GM19324 (cell line): ENCODE measurements around the gene LYL1.

Experiments used
- ATAC-seq: cut with Tn5 transposase; IDR thresholded peaks from one replicate; pipeline ENCODE4 v1.9.1; 2021; ENCODE audit warnings: mild to moderate bottlenecking, moderate library complexity; ENCODE audit not compliant: unreplicated experiment, low FRiP score

Gene LYL1

DNA sequence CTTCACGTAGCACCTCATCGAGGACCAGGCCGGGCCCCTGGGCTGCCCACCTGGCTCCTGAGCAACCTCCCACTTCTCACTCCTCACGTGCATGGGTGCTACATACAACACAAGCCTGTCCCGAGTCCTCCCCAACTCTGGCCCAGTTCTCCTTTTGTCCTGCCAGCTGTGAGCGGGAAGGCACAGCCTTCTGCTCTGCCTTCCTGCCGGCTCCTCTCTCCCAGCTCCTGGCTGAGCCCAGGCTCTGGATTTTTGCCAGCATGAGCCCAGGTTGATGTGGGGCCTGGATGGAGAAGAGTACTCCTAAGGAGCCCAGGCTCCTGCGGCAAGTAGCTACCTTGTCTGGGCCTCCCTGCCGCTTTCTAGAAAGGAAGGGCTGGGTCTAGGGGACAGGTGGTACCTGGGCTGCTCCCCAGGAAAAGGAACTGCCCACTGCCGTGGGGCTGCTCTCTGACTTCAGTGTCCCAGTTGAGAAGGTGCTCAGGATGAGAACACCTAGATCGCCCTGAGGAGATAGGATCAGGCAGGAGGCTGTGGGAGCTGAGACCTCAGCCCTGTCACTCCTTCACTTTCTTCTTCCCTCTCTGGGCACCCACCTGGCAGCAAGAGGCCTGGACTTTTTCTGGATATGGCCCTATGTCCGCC, 23.6 kb downstream of the LYL1 start:
- no peak for ATAC-seq

DNA sequence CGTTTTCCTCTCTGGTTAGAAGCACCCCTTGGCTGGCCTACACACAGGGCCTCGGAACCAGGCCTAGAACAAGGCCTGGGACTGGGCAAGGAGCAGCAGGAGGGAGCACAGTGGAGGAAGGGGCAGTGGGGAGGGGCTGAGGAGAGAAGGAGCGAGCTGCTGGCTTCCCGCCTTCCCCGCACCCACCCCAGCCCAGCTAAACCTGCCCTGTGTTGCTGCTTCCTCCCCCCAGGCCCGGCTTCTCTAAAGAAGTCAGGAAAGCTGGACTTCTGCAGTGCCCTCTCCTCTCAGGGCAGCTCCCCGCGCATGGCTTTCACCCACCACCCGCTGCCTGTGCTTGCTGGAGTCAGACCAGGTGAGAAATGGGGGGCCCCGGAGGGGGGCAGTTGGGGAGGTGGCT, 24.3 kb downstream of the LYL1 start:
- no peak for ATAC-seq

DNA sequence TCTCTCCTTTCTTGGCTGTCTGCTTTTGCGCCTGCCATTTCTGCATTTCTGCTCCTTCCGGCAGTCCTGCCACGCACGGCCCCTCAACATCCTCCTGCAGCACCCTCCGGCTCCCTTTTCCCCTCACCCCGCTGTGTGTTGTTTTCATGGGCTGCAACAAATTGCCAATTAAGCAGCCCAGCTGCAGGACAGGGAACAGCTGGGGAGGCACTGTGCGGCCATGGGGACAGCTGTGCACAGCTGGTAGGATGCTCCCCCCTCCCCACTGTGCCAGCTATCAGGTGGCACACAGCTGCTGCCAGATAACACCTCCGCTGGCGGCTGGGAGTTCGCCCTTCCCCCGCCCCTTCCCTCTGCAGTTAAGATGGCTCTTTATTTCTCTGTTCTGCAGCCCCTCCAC, 25.4 kb downstream of the LYL1 start:
- no peak for ATAC-seq

DNA sequence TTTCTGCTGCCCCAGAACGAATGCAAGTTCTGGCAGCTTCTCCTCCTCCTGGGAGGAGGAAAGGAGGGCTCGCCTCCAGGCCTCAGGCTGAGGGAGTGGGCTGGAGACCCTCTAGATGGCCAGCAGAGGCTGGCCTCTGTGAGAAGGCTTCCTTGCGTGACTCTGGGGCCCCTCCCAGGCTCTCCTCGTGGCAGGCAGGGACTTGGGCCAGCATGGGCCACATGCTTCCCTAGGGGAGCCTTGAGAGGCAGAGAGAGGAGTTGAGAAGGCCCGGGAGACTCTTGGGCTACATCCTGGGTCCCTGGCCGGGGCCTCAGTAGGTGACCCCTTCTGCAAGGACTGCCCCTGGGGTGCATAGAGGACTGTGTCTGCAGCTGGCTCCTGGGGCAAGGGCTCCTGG, 25.9 kb downstream of the LYL1 start:
- no peak for ATAC-seq

DNA sequence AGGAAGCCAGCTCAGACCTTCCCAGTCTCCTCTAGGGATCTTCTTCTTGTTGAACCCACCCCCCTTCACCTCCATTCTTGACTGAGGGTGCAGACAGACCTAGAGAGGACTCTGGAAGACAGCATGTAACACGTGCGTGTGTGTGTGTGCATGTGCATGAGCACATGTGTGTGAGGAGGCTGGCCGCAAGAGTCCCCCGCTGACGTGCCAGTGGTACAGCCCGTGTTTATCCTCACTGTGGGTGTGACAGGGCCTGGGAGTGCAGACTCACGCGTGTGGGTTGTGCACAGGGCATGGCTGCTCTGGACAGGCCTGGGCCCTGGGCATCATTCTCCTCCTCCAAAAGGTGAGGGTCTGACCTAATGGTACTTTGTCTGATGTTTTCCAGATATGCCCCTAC, 26.3 kb downstream of the LYL1 start:
- ATAC-seq = no peak

DNA sequence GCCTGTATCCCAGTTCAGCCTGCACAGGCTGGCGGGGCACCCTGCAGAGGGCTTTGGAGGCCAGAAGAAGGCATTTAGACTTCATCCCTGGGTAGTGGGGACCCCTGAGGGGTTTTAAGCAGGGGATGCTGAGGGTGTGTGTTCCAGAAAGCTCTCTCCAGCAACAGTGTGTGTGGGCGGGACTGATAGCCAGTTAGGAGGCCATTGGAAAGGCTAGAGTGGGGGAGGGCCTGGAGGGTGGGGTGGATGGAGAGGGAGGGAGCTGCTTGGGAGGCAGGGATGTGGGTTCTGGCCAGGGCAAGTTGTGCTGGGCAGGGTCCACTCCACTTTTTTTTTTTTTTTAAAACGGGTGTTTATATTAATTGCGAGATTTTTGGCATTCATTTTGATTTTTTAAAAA, 28.3 kb downstream of the LYL1 start:
- no peak for ATAC-seq

DNA sequence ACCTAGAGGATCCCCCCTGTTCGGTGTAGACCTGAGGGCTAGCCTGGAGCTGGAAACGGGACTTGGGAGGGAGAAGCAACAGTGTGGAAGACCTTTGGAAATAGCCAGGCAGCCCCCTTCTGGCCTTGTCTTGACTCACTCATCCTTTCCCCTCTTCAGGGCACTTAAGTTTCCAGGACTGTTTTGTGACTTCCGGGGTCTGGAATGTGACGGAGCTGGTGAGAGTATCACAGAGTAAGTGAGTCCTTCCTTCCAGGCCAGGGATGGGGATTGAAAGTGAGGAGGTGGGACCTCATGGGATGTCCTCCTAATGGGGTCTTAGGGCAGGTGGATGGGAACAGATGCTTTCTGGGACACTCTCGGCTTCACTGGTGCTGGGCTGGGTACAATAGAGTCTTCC, 29.4 kb downstream of the LYL1 start:
- no peak for ATAC-seq

DNA sequence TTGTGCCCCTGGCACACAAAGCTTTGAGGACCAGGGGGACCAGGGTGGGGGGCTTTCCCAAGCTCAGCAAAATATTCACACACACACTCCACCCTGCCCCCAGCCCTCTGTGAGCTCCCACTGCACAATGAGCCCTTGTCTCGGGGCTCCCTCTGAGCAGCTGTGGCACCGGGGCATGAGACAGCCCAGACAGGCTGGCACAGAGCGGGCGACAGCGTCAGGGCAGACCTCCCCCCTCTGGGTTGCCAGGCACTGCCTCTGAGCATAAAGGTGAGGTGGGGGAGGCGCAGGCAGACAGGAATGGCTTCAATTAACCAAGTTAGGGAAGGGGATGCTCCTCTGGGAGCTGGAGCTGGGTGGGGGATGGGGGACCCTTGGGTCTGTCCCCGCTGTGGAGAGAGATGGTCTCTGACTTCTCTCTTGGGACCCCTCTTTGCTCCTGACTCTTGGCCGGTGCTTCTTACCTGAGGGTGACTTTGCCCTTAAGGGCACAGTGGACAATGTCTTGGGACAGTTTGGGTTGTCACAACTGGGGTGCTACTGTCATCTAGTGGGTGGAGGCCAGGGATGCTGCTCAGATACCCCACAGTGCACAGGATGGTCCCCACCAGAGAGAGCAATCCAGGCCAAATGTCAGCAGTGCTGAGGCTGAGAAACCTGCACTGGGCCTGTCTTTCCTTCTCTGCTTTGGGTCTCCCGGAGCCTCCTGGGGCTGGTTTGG, 30.3 kb downstream of the LYL1 start:
- ATAC-seq = no peak

DNA sequence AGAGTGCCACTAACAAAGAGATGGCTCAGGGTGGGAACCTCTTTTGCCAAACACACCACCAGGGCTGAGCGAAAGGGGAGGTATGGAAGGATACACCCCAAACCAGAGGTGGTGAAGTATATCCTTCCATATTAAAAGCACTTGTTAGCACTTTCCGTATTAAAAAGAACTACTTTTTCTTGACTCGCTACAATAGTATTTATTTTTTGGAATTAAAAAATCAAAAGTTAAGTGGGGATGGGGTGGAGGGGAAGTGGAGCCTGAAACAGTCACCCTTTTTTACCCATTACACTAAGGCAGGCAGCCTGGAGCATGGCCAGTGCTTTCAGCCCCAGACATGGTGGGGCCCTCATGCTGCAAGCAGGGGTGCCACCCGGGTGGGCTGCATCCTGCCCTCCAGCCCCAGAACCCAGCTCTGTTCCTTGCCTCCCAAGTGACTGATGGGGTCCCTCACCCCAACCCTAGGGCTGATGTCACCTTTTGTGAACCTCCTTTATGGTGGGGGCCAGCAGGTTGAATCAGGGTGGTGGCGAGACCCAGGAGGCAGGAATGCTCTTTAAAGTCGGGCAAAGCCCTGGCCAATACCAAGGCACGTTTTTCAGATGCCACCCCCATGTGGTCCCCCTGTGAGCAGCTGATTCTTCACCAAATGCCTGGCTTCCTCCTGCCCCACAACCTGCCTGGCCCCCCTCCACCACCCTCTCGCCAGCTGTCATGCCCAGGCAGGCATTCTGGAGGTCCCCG, 31.0 kb downstream of the LYL1 start:
- ATAC-seq = no peak

DNA sequence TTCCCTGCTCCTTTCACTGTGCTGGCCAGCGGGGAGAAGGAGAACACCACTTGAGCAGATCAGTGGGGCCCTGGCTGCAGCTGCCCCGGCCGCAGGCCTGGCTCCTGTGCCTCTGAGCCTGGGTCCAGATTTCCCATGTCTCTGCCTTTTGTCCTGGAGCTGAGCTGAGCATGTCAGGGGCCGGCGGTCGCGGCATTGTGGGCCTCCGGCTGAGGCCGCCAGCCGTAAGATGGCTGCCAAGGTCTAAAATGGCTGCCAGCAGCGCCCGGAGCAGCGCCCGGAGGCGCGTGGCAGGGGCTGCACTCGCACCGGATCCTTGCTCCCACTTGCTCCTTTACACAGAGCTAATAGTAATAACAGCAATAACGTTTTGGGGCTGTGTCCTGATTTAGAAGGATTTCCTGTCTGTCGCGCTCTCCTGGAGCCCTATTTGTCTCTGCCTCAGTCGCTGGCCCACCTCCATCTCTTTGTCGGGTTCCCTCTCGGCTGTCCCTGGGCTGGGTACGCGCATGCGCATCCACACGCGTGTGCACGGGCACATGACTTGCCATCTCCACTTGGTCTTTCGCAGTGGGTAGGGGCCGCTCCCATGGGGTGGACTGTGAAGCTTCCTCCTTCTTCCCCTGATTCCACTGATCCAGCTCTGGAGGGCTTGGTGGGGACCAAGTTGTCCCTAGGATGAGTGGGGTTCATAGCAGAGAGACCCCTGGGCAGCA, 32.1 kb downstream of the LYL1 start:
- no peak for ATAC-seq

DNA sequence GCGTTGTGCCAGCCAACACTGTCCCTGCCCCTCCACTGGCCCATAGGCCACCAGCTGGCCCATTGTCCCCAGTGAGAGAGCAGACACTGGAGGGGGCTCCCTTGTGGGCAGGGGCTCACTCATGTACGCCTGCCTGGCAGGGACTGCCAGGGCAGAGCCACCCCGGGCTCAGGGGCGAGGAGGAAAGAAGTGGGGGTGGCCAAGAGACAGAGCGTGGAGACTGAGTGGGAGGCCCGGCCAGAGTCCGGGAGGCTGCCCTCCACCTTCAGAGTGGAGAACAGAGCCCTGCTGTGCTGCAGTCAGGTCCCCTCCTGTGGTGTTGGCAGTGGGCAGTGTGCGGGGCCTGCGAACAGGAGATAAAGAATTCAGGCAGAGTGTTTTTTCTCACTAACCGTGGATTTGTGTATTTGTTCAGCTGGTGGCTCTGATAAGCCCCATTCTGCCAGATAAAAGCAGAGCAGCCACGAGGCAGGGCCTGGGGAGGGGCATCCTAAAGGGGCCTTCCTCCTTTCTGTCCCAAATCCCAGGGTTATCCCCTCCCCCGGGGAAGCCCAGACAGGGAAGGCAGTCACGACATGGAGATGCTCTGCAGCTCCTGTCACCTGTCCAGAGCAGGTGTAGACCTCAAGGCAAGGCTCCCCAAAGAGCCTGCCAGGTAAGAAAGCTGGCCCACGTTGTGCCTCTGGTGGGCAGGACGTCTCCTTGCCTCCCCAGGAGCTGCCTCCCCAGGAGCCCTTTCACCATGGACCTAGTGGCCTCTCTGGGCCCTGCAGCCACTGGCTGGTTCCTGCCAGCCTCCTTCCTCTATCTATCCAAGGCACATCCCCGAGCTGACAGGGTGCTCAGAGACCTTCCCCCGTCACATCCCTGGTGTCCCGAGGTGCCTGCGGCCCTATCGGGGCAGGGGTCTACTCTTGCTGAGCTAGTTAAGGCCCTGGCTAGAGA, 33.0 kb downstream of the LYL1 start:
- ATAC-seq = no peak

DNA sequence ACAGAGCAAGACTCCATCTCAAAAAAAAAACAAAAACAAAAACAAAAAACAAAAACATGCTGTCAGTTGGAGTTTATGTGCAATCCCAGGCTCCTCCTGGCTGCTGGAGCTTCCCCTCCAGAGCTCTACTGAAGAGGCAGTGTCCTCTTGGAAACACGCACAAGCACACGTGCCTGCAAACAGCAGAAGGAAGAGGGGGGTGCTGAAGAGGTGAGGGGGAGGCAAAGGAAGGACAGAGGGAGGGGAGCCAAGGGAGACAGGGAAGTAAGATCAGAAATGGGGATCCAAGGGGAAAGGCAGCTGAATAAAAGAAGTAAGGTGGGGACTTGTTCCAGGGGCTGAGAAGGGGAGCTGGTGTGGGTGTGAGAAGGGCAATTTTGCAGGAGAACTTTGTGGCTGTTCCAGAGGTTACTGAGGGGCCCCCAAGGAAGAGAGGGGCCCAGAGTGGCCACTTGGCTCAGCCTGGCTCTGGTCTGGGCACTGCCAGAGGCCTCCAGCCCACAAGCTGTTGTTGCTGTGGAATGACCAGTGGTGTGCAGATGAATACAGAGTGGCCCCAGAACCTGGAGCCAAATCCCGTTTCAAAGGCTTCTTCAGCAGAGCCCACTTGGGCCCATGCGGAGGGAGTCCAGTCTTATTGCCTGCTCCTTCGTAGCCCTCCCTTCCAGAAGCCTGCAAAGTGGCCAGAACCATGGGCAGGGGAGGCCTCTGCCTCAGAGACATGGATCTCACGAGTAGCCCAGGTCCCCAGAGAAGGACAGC, 34.4 kb downstream of the LYL1 start:
- ATAC-seq = no peak

DNA sequence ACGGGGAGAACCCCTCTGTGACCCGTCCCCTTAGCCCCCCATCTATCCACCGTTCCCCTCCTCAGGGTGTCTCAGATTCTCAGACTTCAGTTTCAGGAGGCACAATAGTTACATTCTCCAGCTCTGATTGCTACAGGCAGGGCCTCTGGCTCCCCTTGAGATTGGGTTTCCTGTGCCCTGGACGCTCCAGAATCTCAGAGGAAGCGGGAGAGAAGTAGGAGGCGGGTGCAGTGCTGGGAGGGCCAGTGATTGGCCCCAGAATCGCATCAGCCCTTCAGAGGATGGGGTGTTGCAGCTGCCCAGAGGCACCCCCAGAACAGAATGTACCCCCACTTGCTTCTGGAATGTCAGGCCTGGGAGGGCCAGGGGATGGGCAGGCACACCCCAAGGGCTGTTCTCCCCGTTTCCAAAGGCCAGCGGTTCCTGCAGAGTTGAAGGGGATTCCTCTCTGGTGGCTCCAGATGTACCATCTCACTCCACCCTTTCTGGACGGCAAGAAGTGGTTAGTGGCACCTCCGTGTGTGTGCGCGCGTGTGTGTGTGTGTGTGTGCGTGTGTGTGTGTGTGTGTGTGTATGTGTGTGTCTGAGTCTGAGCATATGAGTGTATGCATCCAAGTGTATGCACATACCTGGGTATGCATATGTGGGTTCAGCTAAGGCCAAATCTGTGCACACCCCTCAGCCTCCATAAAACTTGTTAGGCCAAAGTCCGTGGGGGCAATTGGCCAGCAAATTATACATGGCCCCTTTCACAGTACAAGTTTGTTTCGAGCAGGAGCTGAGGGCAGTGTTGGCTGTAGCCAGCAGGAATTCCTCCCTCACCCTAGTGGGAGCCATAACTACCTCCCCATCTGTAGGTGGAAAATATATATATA, 35.5 kb downstream of the LYL1 start:
- ATAC-seq = no peak

DNA sequence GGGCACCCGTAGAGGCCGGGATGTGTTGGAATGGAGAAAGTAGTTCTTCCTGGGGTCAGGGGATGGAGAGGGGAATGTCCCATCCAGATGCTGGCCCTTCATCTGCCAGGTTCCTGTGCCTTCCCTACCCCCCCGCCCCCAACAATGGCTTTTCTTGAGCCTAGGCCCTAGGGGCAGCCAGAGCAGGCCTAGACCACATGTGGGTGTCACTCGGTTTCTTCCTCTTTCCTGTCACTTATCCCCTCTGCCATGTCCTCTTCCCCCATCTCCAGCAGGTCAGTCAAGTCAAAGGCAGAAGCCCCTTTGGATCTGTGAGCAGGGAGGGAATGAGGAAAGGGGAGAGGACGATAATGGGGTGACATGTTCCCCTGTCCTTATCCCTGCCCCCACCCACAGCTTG, 36.4 kb downstream of the LYL1 start:
- ATAC-seq = no peak

DNA sequence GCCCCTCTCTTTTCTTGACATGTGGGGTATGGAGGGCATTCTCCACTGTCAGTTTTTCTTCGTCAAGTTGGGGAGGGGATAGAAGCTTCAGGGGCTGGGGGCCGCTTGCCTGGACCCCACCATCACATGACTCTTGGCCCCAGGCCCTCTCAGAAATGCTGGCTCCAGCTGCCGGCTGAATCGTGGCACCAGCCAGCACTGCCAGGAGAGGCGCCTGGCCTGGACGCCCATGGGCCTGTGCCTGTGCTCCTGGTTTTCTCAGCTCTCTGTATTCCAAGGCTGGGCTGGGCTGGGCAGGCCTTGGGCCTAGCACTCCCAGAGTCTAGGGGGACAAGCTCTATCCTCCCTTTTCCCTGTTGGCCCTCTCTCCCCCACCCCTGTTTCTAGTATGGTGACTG, 38.6 kb downstream of the LYL1 start:
- no peak for ATAC-seq

DNA sequence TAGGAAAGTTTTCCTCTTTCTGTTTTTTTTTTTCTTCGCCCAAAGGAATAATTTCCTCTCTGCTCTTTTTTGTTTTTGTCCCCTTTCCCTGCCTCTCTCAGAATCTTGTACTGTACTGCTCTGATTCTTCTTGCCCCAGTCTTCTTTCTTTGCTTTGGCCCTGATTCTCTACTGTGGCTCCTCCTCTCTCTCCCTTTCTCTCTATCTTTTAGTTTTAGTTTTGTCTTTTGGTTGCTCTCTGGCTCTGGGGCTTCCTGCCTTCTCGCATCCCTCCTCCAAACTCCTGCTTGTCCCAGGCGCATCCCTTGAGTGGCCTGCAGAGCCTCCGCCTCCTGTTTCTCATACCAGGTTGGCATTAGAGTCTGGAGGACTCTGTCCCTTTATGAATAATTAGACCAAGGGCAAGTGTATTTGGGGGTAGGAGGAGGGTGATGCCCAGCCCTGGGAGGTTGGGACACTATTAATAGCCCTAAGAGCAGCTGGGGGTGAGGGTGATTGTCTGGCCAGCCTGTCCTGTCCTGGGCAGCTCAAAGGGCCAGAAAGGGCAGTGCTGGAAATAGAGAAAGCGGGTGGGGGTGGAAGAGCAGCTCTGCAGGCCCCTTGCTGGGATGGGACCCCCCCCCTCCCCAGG, 39.1 kb downstream of the LYL1 start:
- ATAC-seq = no peak

DNA sequence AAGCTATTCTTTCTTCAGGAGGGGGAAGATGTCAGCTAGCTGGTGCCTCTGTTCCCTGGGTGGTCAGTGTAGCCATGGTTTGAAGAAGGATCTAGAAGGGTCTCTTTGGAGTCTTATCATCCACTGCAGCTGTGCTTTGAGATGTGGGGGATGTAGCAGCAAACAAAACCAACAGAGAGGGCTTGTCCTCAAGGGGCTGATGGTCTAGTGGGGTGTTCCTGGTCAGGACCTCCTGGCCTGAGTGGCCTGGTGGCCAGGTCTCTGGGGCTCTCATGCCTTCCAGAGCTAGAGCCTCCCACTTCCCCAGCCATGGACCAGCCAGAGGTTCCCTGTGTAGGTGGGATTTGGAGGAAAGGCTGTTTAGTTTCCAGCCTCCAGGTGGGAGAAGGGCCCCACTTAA, 40.3 kb downstream of the LYL1 start:
- ATAC-seq = no peak
